HG03135 (cell line): ENCODE results near the gene CDK2AP2.
"Not testable (repeated sequence)": the region's sequence is repeated elsewhere in the genome, so short reads cannot be mapped to it uniquely, and the experiment has no call there.

Experiments used
- ATAC-seq: cut with Tn5 transposase; IDR thresholded peaks from one replicate; pipeline ENCODE4 v1.9.1; 2021; ENCODE audit warnings: mild to moderate bottlenecking, moderate library complexity; ENCODE audit not compliant: unreplicated experiment

Gene CDK2AP2

DNA sequence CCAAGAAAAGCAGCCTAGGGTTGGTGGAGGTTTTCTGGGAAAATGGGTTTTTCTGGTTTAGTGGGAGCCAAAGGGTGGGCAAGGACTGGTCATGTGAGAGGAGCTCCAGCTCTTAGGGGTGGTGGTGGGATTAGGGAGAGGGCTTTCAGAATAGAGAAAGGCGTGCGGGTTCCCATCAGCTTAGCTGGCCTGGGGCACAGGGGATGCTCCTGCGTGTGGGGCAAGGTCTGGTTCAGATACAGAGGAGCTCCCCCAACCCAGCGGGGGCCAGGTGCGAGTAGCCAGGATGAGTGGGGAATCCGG lies 39.6 kb downstream of the CDK2AP2 start:
- no peak for ATAC-seq

DNA sequence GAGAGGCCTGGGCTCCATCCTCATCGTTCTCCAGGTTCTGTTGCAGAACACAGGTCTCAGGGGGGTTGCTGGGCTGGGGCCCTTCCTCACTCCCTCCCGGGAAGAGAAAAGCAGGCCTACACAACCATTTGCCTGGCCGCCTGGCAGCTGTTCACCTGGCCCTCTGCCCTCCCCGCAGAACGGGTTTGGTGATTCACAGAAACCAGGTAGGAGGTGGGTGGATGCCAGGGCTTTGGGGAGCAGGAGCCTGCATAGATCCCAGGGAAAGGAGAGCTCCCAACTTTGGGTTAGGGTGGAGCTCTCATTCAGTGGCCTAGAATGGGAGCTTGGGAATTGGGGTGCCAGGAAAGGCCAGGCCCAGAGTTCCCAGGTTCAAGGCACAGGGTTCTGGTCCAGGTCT lies 39.9 kb downstream of the CDK2AP2 start:
- ATAC-seq: no peak

DNA sequence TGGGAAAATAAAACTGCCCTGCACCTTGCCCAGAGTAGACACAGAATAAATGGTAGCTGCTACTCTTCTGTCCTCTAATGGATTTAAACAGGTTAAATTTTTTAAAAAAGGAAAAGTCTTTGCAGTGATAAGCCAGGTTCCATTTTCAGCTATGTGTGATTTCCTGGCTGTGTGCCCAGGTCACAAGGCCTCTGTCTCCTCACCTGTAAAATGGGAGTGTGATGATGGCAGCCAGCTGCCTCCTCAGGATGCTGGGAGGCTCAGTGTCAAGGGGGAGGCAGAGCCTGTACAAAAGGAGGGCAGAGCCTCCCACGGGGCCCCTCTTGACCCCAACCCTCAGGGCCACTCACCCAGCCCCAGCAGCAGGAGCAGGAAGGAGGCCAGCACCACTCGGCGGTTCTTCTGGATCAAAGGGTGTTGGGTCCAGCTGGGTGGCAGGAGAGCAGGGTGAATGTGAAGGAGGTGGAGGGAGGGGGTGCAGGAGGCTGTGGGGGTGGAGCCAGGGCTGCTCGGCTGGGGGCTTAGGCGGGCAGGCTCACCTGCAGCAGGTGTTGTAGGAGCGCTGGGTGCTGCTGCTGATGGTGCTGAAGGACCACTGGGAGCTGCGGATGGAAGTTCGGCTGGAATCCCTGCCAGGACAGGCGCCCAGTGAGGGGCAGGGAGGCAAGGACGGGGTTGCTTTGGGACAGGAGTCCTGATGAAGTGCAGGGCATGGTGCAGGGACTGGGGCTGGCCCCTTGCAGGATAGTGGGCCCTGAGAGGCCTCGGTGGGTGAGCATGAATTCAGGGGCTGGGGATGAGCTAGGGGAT lies 40.8 kb downstream of the CDK2AP2 start:
- no peak for ATAC-seq

DNA sequence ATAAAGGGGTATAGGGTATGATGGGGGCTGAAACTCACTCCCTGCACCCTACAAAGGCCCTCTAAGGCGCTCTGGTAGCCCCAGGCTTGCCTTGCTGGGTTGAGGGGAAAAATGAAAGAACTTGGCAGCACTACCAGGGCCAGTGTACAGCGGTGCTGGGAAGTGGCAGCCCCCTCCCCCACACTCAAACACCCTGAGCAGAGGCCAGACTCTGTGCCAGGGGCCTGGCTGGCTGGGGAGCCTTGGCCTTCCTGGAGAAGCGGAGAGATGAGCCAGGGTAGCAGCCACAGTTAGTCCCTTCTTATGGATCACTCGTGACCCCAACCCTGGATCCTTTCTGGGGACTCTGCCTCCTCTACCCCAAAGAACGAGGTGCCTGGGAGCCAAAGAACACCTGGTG lies 41.6 kb downstream of the CDK2AP2 start:
- no peak for ATAC-seq

DNA sequence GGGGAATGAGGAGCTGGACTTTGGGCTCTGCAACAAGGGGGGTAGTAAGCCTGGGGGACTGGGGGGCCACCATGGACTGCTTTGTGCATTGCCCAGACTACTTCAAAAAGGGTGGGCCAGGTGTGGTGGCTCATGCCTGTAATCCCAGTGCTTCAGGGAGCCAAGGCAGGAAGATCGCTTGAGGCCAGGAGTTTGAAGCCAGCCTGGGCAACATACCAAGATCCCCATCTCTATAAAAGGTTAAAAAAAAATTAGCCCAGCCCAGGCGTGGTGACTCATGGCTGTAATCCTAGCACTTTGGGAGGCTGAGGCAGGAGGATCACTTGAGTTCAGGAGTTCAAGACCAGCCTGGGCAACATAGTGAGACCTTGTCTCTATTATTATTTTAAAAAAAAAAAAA lies 42.4 kb downstream of the CDK2AP2 start:
- ATAC-seq: not testable (repeated sequence)

DNA sequence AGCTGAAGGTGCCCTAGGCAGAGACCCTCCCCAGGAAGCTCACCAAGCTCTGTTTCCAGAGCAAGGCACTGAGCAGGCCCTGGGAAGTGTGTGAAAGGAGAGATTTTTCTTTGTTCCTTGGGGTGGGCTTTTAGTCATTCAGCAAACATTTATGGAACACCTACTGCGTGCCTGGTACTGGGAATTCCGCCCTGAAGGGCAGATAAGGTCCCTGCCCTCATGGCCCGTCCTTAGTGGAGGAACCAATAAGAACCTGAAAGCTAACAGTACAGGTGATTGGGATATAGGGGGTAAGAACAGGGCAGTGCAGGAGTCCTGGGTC lies 42.8 kb downstream of the CDK2AP2 start:
- ATAC-seq: no peak

DNA sequence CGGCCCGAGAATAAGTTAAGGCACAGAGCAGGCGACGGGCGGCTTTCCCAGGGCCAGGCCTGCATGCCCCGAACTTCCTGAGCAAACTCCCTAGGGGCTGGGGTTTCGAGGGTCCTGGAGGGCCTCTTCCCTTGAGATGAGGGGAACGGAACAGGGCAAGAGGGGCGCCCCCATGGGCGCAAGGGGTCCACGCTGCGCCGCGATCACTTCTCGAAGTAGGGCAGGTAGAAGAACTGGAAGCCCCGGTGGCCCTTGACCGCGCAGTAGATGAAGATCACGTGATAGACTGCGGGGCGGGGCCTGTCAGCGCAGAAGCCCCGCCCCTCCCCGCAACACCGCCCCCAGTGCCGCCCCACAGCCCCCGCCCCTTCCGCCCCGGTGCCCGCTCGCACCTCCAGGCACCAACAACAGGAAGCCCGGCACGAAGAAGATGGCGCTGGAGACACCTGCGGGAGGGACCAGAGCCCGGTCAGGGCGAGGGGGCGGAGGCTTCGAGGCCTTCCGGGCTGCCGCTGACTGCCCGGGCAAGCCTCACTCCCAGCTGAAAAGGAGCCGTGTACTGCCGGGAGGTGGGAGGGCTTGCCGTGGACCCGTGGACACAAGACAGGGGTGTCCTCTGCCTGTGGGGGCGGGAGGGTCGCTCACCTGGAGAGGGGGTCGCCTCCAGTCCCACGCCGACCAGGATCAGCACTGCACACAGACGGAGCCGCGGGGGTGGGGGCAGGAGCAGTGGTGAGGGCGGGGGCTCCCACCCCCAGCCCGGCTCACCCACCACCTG lies 43.4 kb downstream of the CDK2AP2 start:
- peak; percentile 58 for ATAC-seq

DNA sequence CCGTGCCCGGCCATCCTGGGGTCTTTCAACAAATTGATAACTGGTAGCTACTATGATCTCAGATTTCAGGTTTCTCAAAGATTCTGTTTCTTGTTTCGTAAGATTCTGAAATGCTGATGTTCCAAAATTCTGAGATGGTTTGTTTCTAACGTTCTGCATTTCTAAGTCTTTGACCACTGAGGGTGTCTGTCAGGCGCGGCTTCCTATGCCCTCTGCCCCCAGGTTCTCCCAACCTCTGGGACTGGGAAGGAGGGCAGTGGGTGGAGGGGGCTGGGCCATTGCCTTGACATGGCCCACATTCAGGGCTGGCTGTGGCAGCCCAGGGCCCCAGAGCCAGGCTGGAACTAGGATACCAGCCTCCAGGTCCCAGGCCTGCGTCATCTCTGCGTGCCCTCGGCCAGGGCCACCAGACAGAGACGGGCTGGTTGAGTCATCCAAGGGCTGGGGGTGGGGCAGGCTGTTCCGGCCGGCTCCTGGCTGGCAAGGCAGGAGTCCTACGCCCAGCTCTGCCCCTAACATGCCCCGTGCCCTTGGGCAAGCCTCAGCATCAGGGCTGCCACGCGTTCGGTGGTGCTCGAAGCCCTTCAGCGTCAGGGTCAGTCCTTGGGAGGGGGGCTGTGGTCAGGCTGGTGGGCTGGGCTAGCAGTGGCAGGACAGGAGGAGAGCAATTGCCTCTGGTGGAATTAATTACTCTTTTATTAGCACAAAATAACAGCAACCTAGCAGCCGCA lies 44.1 kb downstream of the CDK2AP2 start:
- no peak for ATAC-seq

DNA sequence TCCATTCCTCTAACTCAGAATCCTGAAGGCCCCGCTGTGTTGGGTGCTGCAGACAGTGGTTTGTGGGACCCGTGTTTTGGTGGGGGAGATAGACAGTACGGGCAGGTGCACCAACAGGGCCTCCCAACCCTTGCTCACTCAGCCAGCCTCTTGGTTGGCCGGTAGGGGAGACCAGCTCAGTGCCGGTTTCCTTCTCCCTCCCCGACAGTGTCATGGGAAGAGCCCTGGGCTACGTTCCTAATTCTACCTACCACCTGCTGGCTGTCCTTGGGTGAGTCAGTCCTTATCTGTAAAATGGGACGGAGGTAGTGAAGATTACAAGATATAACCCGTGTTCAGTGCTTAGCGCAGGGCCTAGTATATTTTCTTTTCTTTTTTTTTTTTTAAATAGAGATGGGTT lies 44.8 kb downstream of the CDK2AP2 start:
- ATAC-seq: no peak

DNA sequence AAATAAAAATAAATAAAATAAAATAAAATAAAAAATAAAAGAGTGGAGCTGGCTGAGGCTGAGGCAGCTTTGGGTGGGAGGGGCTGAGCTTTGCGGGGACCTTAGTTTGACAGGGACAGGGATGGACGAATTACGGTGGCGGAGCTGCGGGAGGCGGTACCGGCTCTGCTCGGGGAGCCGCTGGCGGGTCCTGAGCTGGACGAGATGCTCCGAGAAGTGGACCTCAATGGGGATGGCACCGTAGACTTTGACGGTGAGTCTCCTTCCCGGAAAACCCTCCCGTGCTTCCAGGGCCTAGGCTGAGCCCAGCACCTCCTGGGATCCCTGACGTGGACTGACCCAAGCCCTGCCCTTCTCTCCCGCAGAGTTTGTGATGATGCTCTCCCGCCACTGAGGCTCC lies 49.7 kb downstream of the CDK2AP2 start:
- ATAC-seq: no peak

DNA sequence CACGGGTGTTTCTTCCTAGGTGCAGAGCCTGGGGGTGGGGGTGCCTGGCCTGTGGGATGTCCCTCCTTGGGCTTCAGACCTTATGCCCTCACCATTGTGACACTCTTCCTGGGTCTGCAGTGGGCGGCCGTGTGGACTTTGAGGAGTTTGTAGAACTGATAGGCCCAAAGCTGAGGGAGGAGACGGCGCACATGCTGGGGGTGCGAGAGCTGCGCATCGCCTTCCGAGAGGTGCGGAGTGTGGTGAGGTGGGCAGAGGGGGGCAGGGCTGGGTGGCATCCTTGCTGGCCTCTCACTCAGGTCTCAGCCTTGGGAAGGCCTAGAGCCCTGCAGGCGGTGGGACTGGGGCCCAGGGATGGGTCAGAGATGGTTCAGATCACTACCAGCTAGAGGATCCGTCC lies 50.5 kb downstream of the CDK2AP2 start:
- no peak for ATAC-seq
